Measurements from ENCODE around the gene EVI5. TPM values are rescaled to one million over a fixed set of nuclear protein-coding genes. Genes with fewer than 3 reads are reported as not detected.
"Not testable (repeated sequence)": the region's sequence is repeated elsewhere in the genome, so short reads cannot be mapped to it uniquely, and the experiment has no call there.

Gene EVI5
- polyA plus RNA-seq, 3 donors = 17.6 to 23.1 (median 17.8) TPM

- no peak for DNase-seq
Measured at GRCh38 chr1:92577261-92577895, 207.5 kb downstream of the EVI5 start.

- DNase-seq = no peak
Measured at GRCh38 chr1:92575123-92575522, 209.8 kb downstream of the EVI5 start.

GRCh38 chr1:92572520-92572919 is 212.4 kb downstream of the EVI5 start:
- no peak for DNase-seq

GRCh38 chr1:92571578-92571977 is 213.3 kb downstream of the EVI5 start:
- DNase-seq = no peak

- no peak for DNase-seq
Measured at GRCh38 chr1:92567211-92567868, 217.6 kb downstream of the EVI5 start.

- no peak for DNase-seq
Measured at GRCh38 chr1:92563457-92564216, 221.3 kb downstream of the EVI5 start.

GRCh38 chr1:92556350-92556749 is 228.6 kb downstream of the EVI5 start:
- no peak for DNase-seq

GRCh38 chr1:92554216-92554615 is 230.7 kb downstream of the EVI5 start:
- DNase-seq = no peak

GRCh38 chr1:92551916-92552315 is 233.0 kb downstream of the EVI5 start:
- DNase-seq = no peak

GRCh38 chr1:92544756-92545165 is 240.1 kb downstream of the EVI5 start:
- no peak for DNase-seq

- no peak for DNase-seq
Measured at GRCh38 chr1:92543131-92544055, 241.5 kb downstream of the EVI5 start.

- no peak for DNase-seq
Measured at GRCh38 chr1:92538413-92539061, 246.4 kb downstream of the EVI5 start.

- DNase-seq = no peak
Measured at GRCh38 chr1:92538048-92538412, 246.9 kb downstream of the EVI5 start.

- no peak for DNase-seq
Measured at GRCh38 chr1:92536980-92537884, 247.7 kb downstream of the EVI5 start.

- DNase-seq = no peak
Measured at GRCh38 chr1:92536211-92536979, 248.5 kb downstream of the EVI5 start.

- DNase-seq = not testable (repeated sequence)
Measured at GRCh38 chr1:92532371-92532770, 252.5 kb downstream of the EVI5 start.

- DNase-seq = not testable (repeated sequence)
Measured at GRCh38 chr1:92531939-92532338, 253.0 kb downstream of the EVI5 start.

- no peak for DNase-seq
Measured at GRCh38 chr1:92527670-92528069, 257.2 kb downstream of the EVI5 start.

- not testable (repeated sequence) for DNase-seq
Measured at GRCh38 chr1:92524944-92525590, 259.8 kb downstream of the EVI5 start.
